DND-41 (cell line): ENCODE results near the gene HAPLN3.

Experiments used
- ATAC-seq: fragments of 200-7000 bp; cut with Tn5 transposase; 3 replicates; pipeline ENCODE4 v1.9.1; 2021; ENCODE audit warnings: low read depth; ENCODE audit not compliant: insufficient read depth
- DNase-seq: peaks from one replicate; pipeline ENCODE4 v3.0.0-alpha.2; 2020
- H2AFZ ChIP-seq: 2 replicates; pipeline ENCODE4 v1.6.0; 2012; ENCODE audit warnings: low read depth, low read length
- H3K27ac ChIP-seq: 2 replicates; pipeline ENCODE4 v1.5.1; 2012; ENCODE audit warnings: low read length, inconsistent platforms
- H3K27me3 ChIP-seq: fragments of 200-600 bp; sonication (generic); 2 replicates; pipeline ENCODE4 v1.6.0; 2012; ENCODE audit warnings: low read length, mild to moderate bottlenecking, inconsistent platforms; ENCODE audit not compliant: insufficient read depth, poor library complexity
- H3K36me3 ChIP-seq: 2 replicates; pipeline ENCODE4 v1.5.1; 2012; ENCODE audit warnings: low read length, inconsistent platforms; ENCODE audit not compliant: insufficient read depth
- H3K4me1 ChIP-seq: 2 replicates; pipeline ENCODE4 v1.5.1; 2012; ENCODE audit warnings: mild to moderate bottlenecking, low read length; ENCODE audit not compliant: insufficient read depth
- H3K4me2 ChIP-seq: 2 replicates; pipeline ENCODE4 v1.6.0; 2012; ENCODE audit warnings: mild to moderate bottlenecking, moderate library complexity, low read length, inconsistent platforms; ENCODE audit not compliant: insufficient read depth
- H3K4me3 ChIP-seq, 2 experiments: fragments of 200-600 bp in 1 of 2; shearing (Covaris generic) in 1 of 2; 2 replicates each; pipeline ENCODE4 v1.5.1; 2012 to 2016; ENCODE audit warnings: inconsistent platforms in 2 of 2, low read length in 2 of 2, mild to moderate bottlenecking in 2 of 2, low read depth in 1 of 2, moderate library complexity in 1 of 2
- H3K79me2 ChIP-seq: 2 replicates; pipeline ENCODE4 v1.6.0; 2012; ENCODE audit warnings: low read length, inconsistent platforms; ENCODE audit not compliant: insufficient read depth
- H3K9ac ChIP-seq: 2 replicates; pipeline ENCODE4 v1.6.0; 2012; ENCODE audit warnings: low read depth, mild to moderate bottlenecking, inconsistent platforms, low read length, moderate library complexity
- H3K9me3 ChIP-seq: 2 replicates; pipeline ENCODE4 v1.5.1; 2012; ENCODE audit warnings: low read length, moderate library complexity, mild to moderate bottlenecking, inconsistent platforms; ENCODE audit not compliant: insufficient read depth, severe bottlenecking
- H4K20me1 ChIP-seq: 2 replicates; pipeline ENCODE4 v1.6.0; 2012; ENCODE audit warnings: low read length; ENCODE audit not compliant: insufficient read depth
- CTCF ChIP-seq: IDR thresholded peaks from 2 replicates; pipeline ENCODE4 v1.5.1; 2012; ENCODE audit warnings: borderline replicate concordance, low read length, moderate library complexity, mild to moderate bottlenecking; ENCODE audit not compliant: poor library complexity, severe bottlenecking; ENCODE audit errors: extremely low read depth
- EZH2 ChIP-seq: IDR thresholded peaks from 3 replicates; pipeline ENCODE4 v1.6.1; 2012; ENCODE audit warnings: borderline replicate concordance, low read depth, mild to moderate bottlenecking, moderate library complexity, low read length, inconsistent platforms; ENCODE audit not compliant: severe bottlenecking

HAPLN3 gene

GRCh38 chr15:88894819-88895767 lies at the start of gene HAPLN3:
TSS of gene HAPLN3 (minus strand) at chr15:88895544. CDS start at chr15:88887298, 8,246 bp downstream.
- Histone ChIP-seq H3K4me1 (peaks cover 28% of the 10 kb centered on the region), H3K9me3 (no peaks in the 10 kb centered on the region), H3K4me2 (peak within 1 kb of the TSS; percentile 58), H3K4me3 (peak within 1 kb of the TSS in 1 of 2 experiments; percentile 47; a peak in 2 of 4 replicates), H3K27ac (no peak within 1 kb of the TSS), H3K79me2 (no peaks in the 10 kb centered on the region), H3K9ac (peak within 1 kb of the TSS; percentile 46), H4K20me1 (peaks cover 10% of the 10 kb centered on the region), H3K27me3 (no peaks in the 10 kb centered on the region), H3K36me3 (peaks cover 18% of the 10 kb centered on the region), H2AFZ (0 out of 2 replicates have a peak within 1 kb of the TSS, but pooled peaks have one; percentile 54)
- peak; percentile 47 for DNase-seq
- TF ChIP-seq EZH2: no peak
- peak; percentile 59 for ATAC-seq

GRCh38 chr15:88940110-88940675 lies 44.8 kb upstream of the HAPLN3 start:
- Histone ChIP-seq H3K4me1 (no peaks in the 10 kb centered on the region), H3K4me3 (no peak overlapping the region), H3K4me2 (no peak overlapping the region), H3K27me3 (no peaks in the 10 kb centered on the region), H3K27ac (no peak overlapping the region), H3K79me2 (no peaks in the 10 kb centered on the region), H3K9ac (no peak overlapping the region), H3K36me3 (no peaks in the 10 kb centered on the region), H3K9me3 (no peaks in the 10 kb centered on the region), H2AFZ (no peak overlapping the region), H4K20me1 (no peaks in the 10 kb centered on the region)
- DNase-seq (no peak), ATAC-seq (no peak)
- no peak for TF ChIP-seq EZH2
- no peak for TF ChIP-seq CTCF

- ATAC-seq (no peak), DNase-seq (no peak)
- Histone ChIP-seq H3K4me3 (no peak overlapping the region), H3K4me2 (no peak overlapping the region), H3K36me3 (no peaks in the 10 kb centered on the region), H3K9me3 (no peaks in the 10 kb centered on the region), H3K27me3 (no peaks in the 10 kb centered on the region), H3K4me1 (no peaks in the 10 kb centered on the region), H3K9ac (no peak overlapping the region), H3K27ac (no peak overlapping the region), H3K79me2 (no peaks in the 10 kb centered on the region), H4K20me1 (no peaks in the 10 kb centered on the region), H2AFZ (no peak overlapping the region)
- TF ChIP-seq EZH2 (no peak), CTCF (no peak)
These were observed 44.1 kb upstream of the HAPLN3 start for GRCh38 chr15:88939486-88939806.
